Right renal pelvis (tissue), 4 donors: ENCODE measurements around the gene CALM1. TPM values are rescaled to one million over a fixed set of nuclear protein-coding genes. Genes with fewer than 3 reads are reported as not detected.

Experiments
- polyA plus RNA-seq, 4 donors: library from polyadenylated mRNA; unstranded; fragments of 120-200 nt; gene quantifications; one replicate each; pipeline ENCODE4 v1.2.1, GENCODE V29; 2013; ENCODE audit not compliant: insufficient read length in 4 of 4

CALM1 gene
- polyA plus RNA-seq, 4 donors = 323 to 439 (median 407) TPM

Other genes starting within 250 kb of the CALM1 start
- gene PSMC1, start 140.5 kb upstream of the CALM1 start, polyA plus RNA-seq = 100 to 1,000 TPM; 111 to 161 (median 148) TPM
- gene NRDE2, start 65.1 kb upstream of the CALM1 start, polyA plus RNA-seq = 10 to 100 TPM; 16.9 to 22.3 (median 21.1) TPM